Measurements from ENCODE around the gene ANXA3.
"Not testable (repeated sequence)": the region's sequence is repeated elsewhere in the genome, so short reads cannot be mapped to it uniquely, and the experiment has no call there.

ANXA3 gene

GRCh38 chr4:78551420-78552351, at the start of gene ANXA3:
ANXA3 (plus strand) TSS chr4:78551770; CDS start chr4:78554474, 2,704 bp downstream.
- no peak for DNase-seq (ENCODE audit: low read depth)

- DNase-seq (ENCODE audit: low read depth), result not testable (repeated sequence)
Measured at GRCh38 chr4:78506260-78506659, 45.3 kb upstream of the ANXA3 start.

GRCh38 chr4:78509043-78509442, 42.5 kb upstream of the ANXA3 start:
- DNase-seq (ENCODE audit: low read depth), result no peak

DNA sequence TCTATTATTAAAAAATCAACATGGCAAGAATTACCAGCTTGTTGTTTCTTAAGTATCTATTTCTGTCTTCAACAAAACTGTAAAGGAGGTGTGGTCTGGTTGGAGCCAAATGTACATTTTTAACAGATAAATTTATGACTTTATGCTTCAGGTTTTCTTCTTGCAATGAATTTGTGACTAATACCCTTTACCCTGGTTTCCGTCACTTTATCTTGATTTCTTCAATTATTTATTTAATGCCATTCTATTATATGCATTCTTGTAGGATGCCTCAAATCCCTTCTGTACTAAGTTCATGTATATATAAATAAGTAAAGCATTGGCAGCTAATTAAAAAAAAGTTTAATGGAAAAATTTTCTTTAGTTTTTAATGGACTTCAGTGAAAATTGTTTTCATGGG, 41.5 kb upstream of the ANXA3 start:
- no peak for DNase-seq (ENCODE audit: low read depth)

- no peak for DNase-seq (ENCODE audit: low read depth)
Measured at GRCh38 chr4:78510681-78511080, 40.9 kb upstream of the ANXA3 start.

DNA sequence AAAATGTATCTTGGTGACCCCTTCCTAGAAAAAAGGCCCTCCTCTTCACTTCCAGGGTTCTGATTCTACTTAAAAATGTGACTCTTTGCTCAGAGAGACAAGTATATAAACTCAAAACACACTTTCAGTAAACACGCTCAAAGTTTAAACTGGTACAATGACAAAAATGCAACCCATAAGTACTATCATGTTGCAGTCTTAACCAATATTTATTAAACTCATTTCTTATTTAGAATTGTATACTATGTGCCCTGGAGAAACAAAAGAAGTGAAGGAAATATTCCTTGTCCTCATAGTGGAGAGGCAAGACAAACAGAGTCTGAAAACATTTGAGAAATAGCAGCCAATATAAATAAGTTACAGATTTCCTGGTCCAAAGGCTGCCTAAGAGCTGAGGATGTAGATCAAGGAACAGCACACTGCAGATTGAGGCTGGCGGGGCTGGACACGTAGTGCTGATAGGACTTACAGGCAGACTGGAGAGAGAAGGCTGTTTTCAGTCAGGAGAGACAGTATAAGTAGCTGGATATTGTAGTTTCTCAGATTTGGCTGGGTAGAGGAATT, 39.1 kb upstream of the ANXA3 start:
- DNase-seq (ENCODE audit: low read depth), result no peak

GRCh38 chr4:78513411-78513975, 38.1 kb upstream of the ANXA3 start:
- no peak for DNase-seq (ENCODE audit: low read depth)

DNA sequence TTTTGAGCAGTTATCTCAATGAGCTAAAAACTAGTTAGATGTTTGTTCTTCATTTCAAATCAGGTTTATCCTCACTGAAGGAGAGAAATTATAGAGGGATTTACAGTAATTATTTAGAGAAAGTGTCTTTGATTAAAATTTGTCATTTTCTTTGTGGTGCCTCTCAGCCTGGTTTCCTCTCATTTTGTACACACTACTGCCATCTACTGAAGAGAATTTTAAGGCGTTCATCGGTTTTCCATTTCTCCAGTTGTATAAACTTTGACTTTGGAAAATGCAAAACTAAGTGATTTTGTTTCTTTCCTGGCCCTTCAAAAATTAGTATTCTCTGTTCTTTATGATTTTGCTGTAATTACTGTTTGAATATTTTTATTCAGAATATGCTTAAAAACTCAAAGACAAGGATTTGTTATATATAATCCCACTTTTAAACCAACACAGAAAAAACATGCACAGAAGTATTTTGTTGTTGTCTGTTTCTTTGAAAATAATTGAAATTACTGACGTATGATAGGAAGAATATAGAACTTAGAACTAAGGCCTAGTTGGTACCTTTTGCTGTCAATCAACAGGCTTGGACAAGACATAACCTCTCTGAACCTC, 34.4 kb upstream of the ANXA3 start:
- DNase-seq (ENCODE audit: low read depth), result no peak

GRCh38 chr4:78518561-78518960, 33.0 kb upstream of the ANXA3 start:
- no peak for DNase-seq (ENCODE audit: low read depth)

DNA sequence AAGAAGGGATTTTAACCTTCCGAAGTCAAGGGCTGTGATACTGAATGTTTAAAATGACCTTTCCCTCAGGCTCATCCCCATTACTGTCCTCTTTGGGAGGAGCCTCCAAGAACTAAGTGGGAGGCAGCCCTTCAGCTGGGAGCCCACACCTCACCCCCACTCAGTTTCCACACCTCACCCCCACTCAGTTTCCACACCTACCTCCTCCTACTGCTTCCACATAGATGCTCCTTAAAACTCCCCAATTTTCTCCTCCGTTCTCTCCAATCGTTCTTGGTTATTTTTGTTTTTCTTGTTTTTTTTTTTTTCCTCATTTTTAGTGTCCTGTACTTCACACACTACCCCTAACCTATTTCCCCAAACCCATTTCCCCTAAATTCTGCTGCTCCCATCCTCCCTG, 31.6 kb upstream of the ANXA3 start:
- DNase-seq (ENCODE audit: low read depth), result no peak

GRCh38 chr4:78520808-78521226, 30.8 kb upstream of the ANXA3 start:
- no peak for DNase-seq (ENCODE audit: low read depth)

DNA sequence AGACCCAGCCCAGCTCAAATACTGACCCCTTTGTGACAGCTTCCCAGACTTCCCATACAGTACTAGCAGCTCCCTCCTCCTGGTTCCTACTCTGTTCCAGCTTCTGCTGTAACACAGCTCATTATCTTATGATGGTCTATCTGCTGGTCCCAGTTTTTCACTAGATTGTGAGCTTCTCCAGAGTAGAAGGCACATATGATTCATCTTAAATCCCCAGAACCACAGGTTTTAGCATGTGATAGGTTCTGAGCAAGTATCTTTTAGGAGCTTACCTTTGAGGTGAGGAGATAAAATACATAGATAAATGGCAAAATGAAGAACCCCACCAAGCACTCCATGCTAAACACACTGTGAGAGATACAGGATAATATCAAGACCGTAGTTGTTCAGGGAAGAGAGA, 27.6 kb upstream of the ANXA3 start:
- no peak for DNase-seq (ENCODE audit: low read depth)

DNA sequence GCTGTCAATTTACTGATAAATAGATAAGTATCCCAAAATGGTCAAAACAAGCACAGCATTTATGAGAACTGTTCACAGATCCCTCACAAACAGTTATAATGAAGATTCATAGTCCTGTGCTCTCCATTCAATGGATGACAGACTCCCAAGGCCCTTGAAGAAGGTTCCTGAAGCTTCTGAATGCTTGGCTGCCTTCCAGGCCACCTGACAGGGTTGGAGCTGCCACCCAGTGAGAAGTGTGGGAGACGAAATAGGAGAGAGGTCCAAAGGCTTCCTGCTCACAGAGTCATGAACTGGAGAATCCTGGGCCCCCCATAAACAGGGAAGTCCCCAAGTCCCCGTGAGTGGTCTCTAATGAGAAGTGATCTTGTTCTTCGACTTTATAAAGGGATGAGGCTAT, 26.0 kb upstream of the ANXA3 start:
- DNase-seq (ENCODE audit: low read depth), result no peak

GRCh38 chr4:78527103-78527502, 24.5 kb upstream of the ANXA3 start:
- no peak for DNase-seq (ENCODE audit: low read depth)

DNA sequence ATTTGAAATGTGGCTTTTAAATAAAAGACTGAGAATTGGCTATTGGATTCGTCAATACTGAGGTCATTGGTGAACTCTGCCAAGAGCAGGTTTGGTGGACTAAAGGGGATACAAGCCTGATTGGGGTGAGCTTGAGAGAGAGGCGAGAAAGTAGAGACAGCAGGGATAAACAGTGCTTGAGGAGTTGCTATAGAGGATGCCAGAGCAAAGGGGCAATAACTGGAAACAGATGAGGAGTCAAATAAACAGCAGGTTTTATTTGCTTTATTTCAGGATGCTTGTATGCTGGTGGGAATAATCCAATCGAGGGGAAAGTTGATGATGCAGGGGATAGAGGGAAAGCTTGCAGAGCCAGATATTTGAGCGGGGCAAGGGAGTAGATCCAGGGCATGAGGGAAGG, 24.0 kb upstream of the ANXA3 start:
- no peak for DNase-seq (ENCODE audit: low read depth)

- DNase-seq (ENCODE audit: low read depth), result no peak
Measured at GRCh38 chr4:78528327-78528726, 23.2 kb upstream of the ANXA3 start.

GRCh38 chr4:78529569-78530209, 21.9 kb upstream of the ANXA3 start:
- peak; percentile 39 for DNase-seq (ENCODE audit: low read depth)

- DNase-seq (ENCODE audit: low read depth), result no peak
Measured at GRCh38 chr4:78532046-78532445, 19.5 kb upstream of the ANXA3 start.

- DNase-seq (ENCODE audit: low read depth), result no peak
Measured at GRCh38 chr4:78533854-78534253, 17.7 kb upstream of the ANXA3 start.

DNA sequence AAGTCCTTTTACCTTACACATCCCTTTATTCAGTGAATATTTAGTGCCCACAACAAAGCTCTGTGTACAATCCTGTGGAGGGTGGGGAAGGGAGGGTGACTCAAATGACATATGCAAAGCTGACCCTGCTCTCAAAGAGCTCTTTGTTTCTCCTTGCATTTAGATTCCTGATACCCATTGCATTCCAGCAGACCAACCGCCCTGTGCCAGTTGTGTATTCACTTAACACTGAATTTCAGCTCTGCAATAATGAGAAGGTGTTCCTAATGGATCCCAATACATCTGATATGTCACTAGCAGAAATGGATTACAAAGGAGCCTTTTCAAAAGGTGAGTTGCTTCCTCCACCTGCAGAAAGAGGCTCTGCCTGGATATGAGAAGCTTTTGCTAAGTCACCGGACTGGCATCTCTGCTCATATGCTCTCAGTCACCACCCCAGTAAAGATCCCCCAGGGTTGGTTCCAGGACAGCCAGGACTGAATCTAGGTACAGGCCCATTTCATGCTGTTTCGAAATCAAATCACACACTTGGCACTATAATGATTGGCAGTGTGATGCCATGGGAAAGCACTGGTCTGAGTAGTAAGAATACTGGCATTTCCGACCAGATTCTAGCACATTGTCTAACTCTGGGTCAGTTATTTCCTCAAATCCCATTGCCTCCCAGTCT, 17.1 kb upstream of the ANXA3 start:
- DNase-seq (ENCODE audit: low read depth), result no peak

- no peak for DNase-seq (ENCODE audit: low read depth)
Measured at GRCh38 chr4:78542373-78542772, 9.2 kb upstream of the ANXA3 start.
